ENCODE data around the gene TAMALIN.
A peak's percentile ranks its signal among the peaks of the same experiment; 100 is the strongest.
"Not testable (repeated sequence)": the region's sequence is repeated elsewhere in the genome, so short reads cannot be mapped to it uniquely, and the experiment has no call there.

Gene TAMALIN

DNA sequence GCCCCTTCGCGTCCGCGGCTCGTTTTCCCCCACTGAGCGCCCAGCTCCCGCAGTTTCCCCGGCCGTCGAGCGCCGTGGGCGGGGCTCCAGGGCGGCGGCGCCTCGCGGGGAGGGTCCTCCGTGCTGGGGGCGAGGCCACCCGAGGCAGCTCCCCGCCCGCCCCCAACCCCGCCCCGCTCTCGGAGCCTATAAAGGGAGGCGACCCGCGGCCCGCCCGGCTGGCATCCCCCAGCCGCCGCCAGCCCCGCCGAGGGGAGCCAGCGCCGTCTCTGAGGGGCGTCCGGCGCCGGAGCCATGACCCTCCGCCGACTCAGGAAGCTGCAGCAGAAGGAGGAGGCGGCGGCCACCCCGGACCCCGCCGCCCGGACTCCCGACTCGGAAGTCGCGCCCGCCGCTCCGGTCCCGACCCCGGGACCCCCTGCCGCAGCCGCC is at the start of gene TAMALIN:
Gene TAMALIN, plus strand, starts transcription at position 221 of the 432 bp plus-strand sequence. Its CDS starts 74 bp downstream, at position 295.
- DNase-seq (ENCODE audit: low read depth in 2 of 2): peak; percentile 65 to 66

DNA sequence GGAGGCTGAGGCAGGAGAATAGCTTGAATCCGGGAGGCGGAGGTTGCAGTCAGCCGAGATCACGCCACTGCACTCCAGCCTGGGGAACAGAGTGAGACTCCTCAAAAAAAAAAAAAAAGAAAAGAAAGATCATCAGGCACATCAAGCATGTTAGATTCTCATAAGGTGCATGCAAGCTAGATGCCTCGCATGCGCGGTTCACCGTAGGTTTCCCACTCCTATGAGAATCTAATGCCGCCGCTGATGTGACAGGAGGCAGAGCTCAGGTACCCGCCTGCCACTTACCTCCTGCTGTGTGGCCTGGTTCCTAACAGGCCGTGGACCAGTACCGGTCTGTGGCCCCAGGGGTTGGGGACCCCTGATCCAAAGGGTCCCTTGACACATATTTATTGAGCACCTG is 48.2 kb upstream of the TAMALIN start:
- DNase-seq (ENCODE audit: low read depth in 2 of 2): no peak

DNA sequence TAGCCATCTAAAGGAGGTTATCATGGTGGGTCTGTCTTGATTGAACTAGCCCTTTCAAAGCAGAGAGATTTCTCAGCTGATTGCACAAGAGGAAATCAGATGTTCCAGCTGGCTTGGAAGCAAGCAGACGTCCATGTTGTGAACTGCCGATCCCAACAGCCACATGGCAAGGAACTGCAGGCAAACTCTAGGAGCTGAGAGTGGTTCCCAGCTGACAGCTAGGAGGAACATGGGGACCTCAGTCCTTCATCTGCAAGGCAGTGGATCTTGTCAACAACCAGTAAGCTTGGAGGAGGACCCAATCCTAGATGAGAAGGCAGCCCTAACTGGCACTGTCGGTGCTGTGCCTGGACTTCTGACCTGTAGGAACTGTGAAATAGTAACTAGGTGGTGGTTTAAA is 47.5 kb upstream of the TAMALIN start:
- DNase-seq (ENCODE audit: low read depth in 2 of 2): no peak

DNA sequence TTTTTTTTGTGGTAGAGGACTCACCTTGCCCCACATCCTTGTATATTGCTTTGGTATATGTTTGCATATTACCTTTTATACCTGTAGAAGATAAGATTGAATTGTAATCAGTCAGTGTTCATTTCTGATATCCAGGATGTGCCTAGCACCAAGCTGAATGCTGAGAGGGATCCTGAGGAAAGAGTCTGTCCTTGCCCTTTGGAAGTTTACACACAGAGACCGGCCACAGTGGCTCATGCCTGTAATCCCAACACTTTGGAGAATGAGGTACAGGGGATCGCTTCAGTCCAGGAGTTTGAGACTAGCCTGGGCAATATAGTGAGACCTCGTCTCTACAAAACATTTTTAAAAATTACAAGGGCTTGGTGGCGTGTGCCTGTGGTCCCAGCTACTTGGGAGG is 46.8 kb upstream of the TAMALIN start:
- DNase-seq (ENCODE audit: low read depth in 2 of 2): no peak

DNA sequence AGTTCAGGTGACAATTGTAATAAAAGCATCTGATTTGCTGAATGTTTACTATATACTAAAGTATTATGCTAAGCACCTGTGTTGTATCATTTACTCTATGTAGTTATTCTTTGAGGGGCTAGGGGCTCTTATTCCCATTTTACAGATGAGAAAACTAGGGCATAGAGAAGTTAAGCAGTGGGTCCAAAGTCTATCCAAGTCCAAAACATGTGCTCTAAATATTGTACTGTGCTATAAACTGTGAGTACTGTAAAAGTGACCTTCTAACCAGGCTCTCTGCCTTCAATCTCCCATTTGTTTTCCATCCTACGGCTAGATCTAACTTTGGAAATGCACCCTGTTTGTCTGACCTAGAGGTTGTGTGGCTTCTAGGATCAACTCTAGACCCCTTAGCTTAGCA is 46.3 kb upstream of the TAMALIN start:
- no peak for DNase-seq (ENCODE audit: low read depth in 2 of 2)

GRCh38 chr12:51960890-51961289 is 45.9 kb upstream of the TAMALIN start:
- DNase-seq (ENCODE audit: low read depth in 2 of 2): no peak

GRCh38 chr12:51961834-51962233 is 44.9 kb upstream of the TAMALIN start:
- no peak for DNase-seq (ENCODE audit: low read depth in 2 of 2)

GRCh38 chr12:51962737-51963136 is 44.0 kb upstream of the TAMALIN start:
- no peak for DNase-seq (ENCODE audit: low read depth in 2 of 2)

- no peak for DNase-seq (ENCODE audit: low read depth in 2 of 2)
These were observed 43.3 kb upstream of the TAMALIN start for GRCh38 chr12:51963477-51963876.

DNA sequence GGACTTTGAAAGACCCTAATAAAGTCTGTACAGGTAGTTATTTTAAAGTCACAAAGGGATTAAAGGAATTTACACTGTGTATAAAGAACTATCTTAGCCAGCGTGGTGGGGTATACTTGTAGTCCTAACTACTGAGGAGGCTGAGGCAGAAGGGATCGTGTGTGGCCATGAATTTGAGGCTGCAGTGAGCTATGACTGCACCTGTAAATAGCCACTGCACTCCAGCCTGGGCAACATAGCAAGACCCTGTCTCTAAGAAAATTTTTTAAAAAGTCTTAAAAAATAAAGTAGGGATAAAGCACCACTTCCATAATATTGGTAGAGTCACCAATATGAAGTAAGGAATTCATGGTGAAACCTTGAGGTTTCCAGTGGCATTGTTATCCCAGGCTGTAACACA is 37.1 kb upstream of the TAMALIN start:
- DNase-seq (ENCODE audit: low read depth in 2 of 2): no peak

- no peak for DNase-seq (ENCODE audit: low read depth in 2 of 2)
These were observed 35.7 kb upstream of the TAMALIN start for GRCh38 chr12:51970904-51971646.

DNA sequence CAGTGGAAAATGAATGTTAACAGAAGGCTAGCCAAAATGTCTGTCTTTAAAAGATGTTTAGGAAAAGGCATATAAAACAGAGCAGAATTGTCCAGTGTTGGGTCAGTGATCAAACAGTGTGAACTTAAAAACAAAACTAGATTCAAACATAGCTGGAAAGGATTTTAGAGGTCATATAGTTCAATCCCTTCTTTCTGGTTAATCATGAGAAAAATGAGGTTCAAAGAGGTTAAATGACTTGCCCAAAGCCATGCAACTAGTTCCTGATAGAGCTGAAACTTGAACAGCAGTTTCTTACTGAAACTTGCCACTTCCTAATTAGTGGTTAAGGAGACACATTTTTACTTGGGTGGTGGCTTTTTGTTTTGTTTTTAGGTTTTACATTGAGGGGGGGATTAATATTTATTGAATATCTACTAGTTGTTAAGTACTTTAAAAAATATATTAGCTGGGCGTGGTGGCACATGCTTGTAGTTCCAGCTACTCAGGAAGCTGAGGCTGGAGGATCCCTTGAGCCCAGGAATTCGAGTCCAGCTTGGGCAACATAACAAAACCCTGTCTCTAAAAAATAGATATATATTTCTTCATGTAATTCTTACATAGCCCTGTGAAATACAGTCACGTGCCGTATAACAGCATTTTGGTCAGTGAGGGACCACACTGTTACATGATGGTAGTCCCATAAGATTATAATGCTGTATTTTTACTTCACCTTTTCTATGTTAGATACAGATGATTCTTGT is 34.9 kb upstream of the TAMALIN start:
- no peak for DNase-seq (ENCODE audit: low read depth in 2 of 2)

GRCh38 chr12:51972422-51972812 is 34.3 kb upstream of the TAMALIN start:
- no peak for DNase-seq (ENCODE audit: low read depth in 2 of 2)

DNA sequence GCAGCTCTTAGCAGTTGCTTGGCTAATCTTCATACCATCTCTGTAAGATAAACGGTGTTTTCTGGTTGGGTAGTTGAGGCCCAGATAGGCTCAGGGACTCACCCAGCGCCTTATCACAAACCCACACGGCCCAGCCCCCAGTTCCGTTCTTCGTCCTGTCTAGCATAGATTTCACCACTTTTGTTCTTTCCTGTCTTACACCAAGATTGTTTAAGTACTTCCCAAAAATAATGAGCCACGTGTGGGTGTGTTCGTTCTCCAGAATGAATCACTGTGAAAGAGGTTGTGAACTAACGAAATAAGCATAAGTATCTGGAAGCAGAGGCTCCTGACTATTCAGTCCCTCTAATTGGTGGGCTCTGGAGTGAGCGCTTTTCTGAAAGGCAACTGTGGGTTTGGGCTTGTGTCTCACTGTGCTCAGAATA is 33.9 kb upstream of the TAMALIN start:
- DNase-seq (ENCODE audit: low read depth in 2 of 2): no peak

GRCh38 chr12:51973560-51973959 is 33.2 kb upstream of the TAMALIN start:
- no peak for DNase-seq (ENCODE audit: low read depth in 2 of 2)

GRCh38 chr12:51974646-51975045 is 32.1 kb upstream of the TAMALIN start:
- DNase-seq (ENCODE audit: low read depth in 2 of 2): no peak

DNA sequence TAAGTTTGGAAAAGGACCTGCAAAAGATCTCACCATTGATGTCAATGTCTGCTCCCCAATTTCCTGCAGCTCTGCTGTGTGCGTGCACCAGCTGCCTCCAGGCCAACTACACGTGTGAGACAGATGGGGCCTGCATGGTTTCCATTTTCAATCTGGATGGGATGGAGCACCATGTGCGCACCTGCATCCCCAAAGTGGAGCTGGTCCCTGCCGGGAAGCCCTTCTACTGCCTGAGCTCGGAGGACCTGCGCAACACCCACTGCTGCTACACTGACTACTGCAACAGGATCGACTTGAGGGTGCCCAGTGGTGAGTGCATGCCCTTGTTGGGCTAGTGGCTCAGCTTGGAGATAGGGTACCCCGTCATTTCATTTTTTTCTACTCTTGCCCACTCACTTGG is 31.6 kb upstream of the TAMALIN start:
- no peak for DNase-seq (ENCODE audit: low read depth in 2 of 2)

- no peak for DNase-seq (ENCODE audit: low read depth in 2 of 2)
These were observed 30.2 kb upstream of the TAMALIN start for GRCh38 chr12:51976376-51977160.

DNA sequence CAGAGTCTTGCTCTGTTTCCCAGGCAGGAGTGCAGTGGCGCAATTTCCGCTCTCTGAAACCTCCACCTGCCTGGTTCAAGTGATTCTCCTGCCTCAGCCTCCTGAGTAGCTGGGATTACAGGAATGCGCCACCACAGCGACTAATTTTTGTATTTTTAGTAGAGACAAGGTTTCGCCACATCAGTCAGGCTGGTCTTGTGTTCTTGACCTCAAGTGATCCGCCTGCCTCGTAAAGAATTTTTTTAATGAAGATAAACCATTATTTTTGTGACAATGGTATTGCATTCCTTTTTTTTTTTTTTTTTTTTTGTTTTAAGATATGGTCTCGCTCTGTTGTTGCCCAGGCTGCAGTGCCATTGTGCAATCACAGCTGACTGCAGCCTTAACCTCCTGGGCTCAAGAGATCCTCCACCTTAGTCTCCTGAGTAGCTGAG is 29.4 kb upstream of the TAMALIN start:
- no peak for DNase-seq (ENCODE audit: low read depth in 2 of 2)

DNA sequence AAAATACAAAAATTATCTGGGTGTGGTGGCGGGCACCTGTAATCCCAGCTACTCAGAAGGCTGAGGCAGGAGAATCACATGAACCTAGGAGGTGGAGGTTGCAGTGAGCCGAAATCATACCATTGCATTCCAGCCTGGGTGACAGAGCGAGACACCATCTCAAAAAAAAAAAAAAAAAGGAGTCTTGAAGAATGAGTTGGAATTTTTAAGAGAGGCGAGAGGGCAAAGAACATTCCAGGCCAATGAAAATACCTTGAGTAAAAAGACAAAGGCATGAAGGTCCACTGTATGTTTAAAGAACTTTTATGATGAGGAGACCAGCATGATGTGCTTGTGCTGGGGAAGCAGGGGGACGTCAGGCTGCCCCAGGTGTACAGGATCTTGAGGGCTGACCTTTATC is 27.4 kb upstream of the TAMALIN start:
- not testable (repeated sequence) for DNase-seq (ENCODE audit: low read depth in 2 of 2)

DNA sequence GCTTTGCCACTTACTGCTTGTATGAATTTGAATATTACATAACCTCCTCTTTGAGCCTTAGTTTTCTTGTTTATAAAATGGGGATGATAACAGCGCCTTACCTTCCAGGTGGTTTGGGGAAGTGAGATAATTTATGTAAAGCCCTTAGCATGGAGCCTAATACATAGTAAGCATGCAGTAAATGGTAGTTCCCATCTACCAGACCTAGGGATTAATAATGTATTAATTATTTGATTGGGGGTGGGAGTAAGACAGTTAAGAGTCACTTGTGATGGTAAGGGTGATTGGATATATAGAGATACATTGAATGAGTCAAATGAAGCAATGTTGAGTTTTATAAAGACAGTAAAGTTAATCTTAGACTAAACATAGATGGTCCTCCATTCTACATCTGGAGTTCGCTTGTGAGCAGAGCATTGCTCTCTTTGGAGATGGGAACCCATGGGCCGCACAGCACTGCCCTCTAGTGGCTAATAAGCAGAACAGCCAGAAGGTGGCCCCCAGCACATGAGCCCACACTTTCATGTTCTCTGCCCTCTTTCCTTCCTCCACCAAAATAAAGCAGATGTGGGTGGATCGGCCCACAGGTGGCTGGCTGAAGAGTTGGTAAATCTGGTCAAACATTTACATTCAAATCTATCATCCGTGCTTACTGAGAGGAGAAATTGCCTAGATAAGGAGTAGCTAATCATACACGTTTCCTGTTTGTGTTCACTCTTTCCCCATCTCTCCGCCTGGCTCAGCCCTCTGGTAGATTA is 26.5 kb upstream of the TAMALIN start:
- peak; percentile 35 to 39 for DNase-seq (ENCODE audit: low read depth in 2 of 2)

DNA sequence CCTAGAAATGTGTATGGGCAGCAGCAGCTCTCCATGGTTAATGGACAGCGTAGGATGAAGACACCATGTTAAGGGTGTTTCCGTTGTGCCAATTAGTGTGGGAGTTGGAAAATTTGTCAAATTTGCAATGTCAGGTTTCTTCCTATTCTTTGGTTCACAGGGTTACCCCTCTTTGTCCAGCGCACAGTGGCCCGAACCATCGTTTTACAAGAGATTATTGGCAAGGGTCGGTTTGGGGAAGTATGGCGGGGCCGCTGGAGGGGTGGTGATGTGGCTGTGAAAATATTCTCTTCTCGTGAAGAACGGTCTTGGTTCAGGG is 26.0 kb upstream of the TAMALIN start:
- no peak for DNase-seq (ENCODE audit: low read depth in 2 of 2)
